ENCODE data around the gene BCL6B. TPM values are rescaled to one million over a fixed set of nuclear protein-coding genes. Genes with fewer than 3 reads are reported as not detected.

The BCL6B gene
- total RNA-seq, 2 donors from 2014 or later, result 0.73 to 1.1 TPM

GRCh38 chr17:7016418-7016817 is 6.4 kb upstream of the BCL6B start:
- peak overlapping the region; percentile 99 for H3K4me3 Mint-ChIP-seq

GRCh38 chr17:7016886-7017826 is 5.7 kb upstream of the BCL6B start:
- Mint-ChIP-seq H3K36me3 (peaks cover 12% of the 10 kb centered on the region), H3K27ac (peak overlapping the region; percentile 98 to 99), H3K4me3 (peak overlapping the region; percentile 99), H3K9me3 (no peaks in the 10 kb centered on the region), H3K27me3 (no peaks in the 10 kb centered on the region), H3K4me1 (ENCODE audit: low read depth in 2 of 2) (peaks cover 64 to 72% of the 10 kb centered on the region in 2 donors)
- DNase-seq (ENCODE audit: low spot score), result no peak
- ATAC-seq, result no peak

More at GRCh38 chr17:7016418-7016817, 6.4 kb upstream of the BCL6B start:
- H3K27ac Mint-ChIP-seq, result peak overlapping the region; percentile 98 to 99
- no peaks in the 10 kb centered on the region for H3K27me3 Mint-ChIP-seq
- no peak for DNase-seq (ENCODE audit: low spot score)
- no peaks in the 10 kb centered on the region for H3K9me3 Mint-ChIP-seq
- ATAC-seq, result no peak
- H3K36me3 Mint-ChIP-seq, result peaks cover 12% of the 10 kb centered on the region
- peaks cover 66 to 72% of the 10 kb centered on the region in 2 donors for H3K4me1 Mint-ChIP-seq (ENCODE audit: low read depth in 2 of 2)

GRCh38 chr17:7017827-7018200 is 5.0 kb upstream of the BCL6B start:
- no peaks in the 10 kb centered on the region for H3K27me3 Mint-ChIP-seq
- H3K36me3 Mint-ChIP-seq, result peaks cover 12% of the 10 kb centered on the region
- no peaks in the 10 kb centered on the region for H3K9me3 Mint-ChIP-seq
- peaks cover 66 to 74% of the 10 kb centered on the region in 2 donors for H3K4me1 Mint-ChIP-seq (ENCODE audit: low read depth in 2 of 2)
- ATAC-seq, result no peak
- peak; percentile 84 for DNase-seq (ENCODE audit: low spot score)
- H3K4me3 Mint-ChIP-seq, result peak overlapping the region; percentile 99
- H3K27ac Mint-ChIP-seq, result peak overlapping the region; percentile 98 to 99

GRCh38 chr17:7018331-7018964 is 4.4 kb upstream of the BCL6B start:
- ATAC-seq (no peak), DNase-seq (ENCODE audit: low spot score) (no peak)
- peaks cover 72 to 74% of the 10 kb centered on the region in 2 donors for H3K4me1 Mint-ChIP-seq (ENCODE audit: low read depth in 2 of 2)
- H3K27me3 Mint-ChIP-seq, result no peaks in the 10 kb centered on the region
- H3K36me3 Mint-ChIP-seq, result peaks cover 8% of the 10 kb centered on the region
- H3K27ac Mint-ChIP-seq, result peak overlapping the region; percentile 98 to 99
- peak overlapping the region; percentile 99 for H3K4me3 Mint-ChIP-seq
- H3K9me3 Mint-ChIP-seq, result no peaks in the 10 kb centered on the region

GRCh38 chr17:7019367-7019766 is 3.5 kb upstream of the BCL6B start:
- no peak for DNase-seq (ENCODE audit: low spot score)
- peak overlapping the region; percentile 65 to 99 for H3K27ac Mint-ChIP-seq
- H3K36me3 Mint-ChIP-seq, result peaks cover under 1% of the 10 kb centered on the region
- H3K4me3 Mint-ChIP-seq, result no peak overlapping the region
- no peaks in the 10 kb centered on the region for H3K27me3 Mint-ChIP-seq
- H3K4me1 Mint-ChIP-seq (ENCODE audit: low read depth in 2 of 2), result peaks cover 69 to 72% of the 10 kb centered on the region in 2 donors
- H3K9me3 Mint-ChIP-seq, result no peaks in the 10 kb centered on the region
- no peak for ATAC-seq

- no peak for ATAC-seq
- peak overlapping the region; percentile 65 to 74 for H3K27ac Mint-ChIP-seq
- no peaks in the 10 kb centered on the region for H3K36me3 Mint-ChIP-seq
- no peaks in the 10 kb centered on the region for H3K27me3 Mint-ChIP-seq
- DNase-seq (ENCODE audit: low spot score), result no peak
- peaks cover 68 to 71% of the 10 kb centered on the region in 2 donors for H3K4me1 Mint-ChIP-seq (ENCODE audit: low read depth in 2 of 2)
- no peak overlapping the region for H3K4me3 Mint-ChIP-seq
- no peaks in the 10 kb centered on the region for H3K9me3 Mint-ChIP-seq
Observed at GRCh38 chr17:7019839-7020519, 2.9 kb upstream of the BCL6B start.

GRCh38 chr17:7020894-7021664 is 1.8 kb upstream of the BCL6B start:
- Mint-ChIP-seq H3K9me3 (no peaks in the 10 kb centered on the region), H3K4me3 (peak overlapping the region; percentile 80), H3K36me3 (no peaks in the 10 kb centered on the region), H3K27me3 (no peaks in the 10 kb centered on the region), H3K4me1 (ENCODE audit: low read depth in 2 of 2) (peaks cover 57 to 63% of the 10 kb centered on the region in 2 donors), H3K27ac (peak overlapping the region; percentile 19 to 74)
- ATAC-seq (no peak), DNase-seq (ENCODE audit: low spot score) (no peak)

- ATAC-seq (peak; percentile 80 to 84), DNase-seq (ENCODE audit: low spot score) (peak; percentile 87)
- H3K9me3 Mint-ChIP-seq, result no peaks in the 10 kb centered on the region
- H3K4me3 Mint-ChIP-seq, result peak overlapping the region; percentile 80
- H3K27me3 Mint-ChIP-seq, result no peaks in the 10 kb centered on the region
- no peaks in the 10 kb centered on the region for H3K36me3 Mint-ChIP-seq
- H3K4me1 Mint-ChIP-seq (ENCODE audit: low read depth in 2 of 2), result peaks cover 49 to 56% of the 10 kb centered on the region in 2 donors
- H3K27ac Mint-ChIP-seq, result peak overlapping the region; percentile 74 to 90
Observed at GRCh38 chr17:7021993-7022778, 664 bp upstream of the BCL6B start.

GRCh38 chr17:7023576-7024401 is 939 bp downstream of the BCL6B start:
- H3K36me3 Mint-ChIP-seq, result no peaks in the 10 kb centered on the region
- peak overlapping the region; percentile 74 to 90 for H3K27ac Mint-ChIP-seq
- no peaks in the 10 kb centered on the region for H3K27me3 Mint-ChIP-seq
- H3K9me3 Mint-ChIP-seq, result no peaks in the 10 kb centered on the region
- H3K4me3 Mint-ChIP-seq, result peak overlapping the region; percentile 80
- ATAC-seq (peak; percentile 89 to 94), DNase-seq (ENCODE audit: low spot score) (peak; percentile 96)
- H3K4me1 Mint-ChIP-seq (ENCODE audit: low read depth in 2 of 2), result peaks cover 49 to 55% of the 10 kb centered on the region in 2 donors

GRCh38 chr17:7024402-7024785 is 1.5 kb downstream of the BCL6B start:
- Mint-ChIP-seq H3K36me3 (no peaks in the 10 kb centered on the region), H3K27ac (peak overlapping the region in 1 of 2 donors; percentile 68), H3K4me1 (ENCODE audit: low read depth in 2 of 2) (peaks cover 51 to 58% of the 10 kb centered on the region in 2 donors), H3K4me3 (no peak overlapping the region), H3K27me3 (no peaks in the 10 kb centered on the region), H3K9me3 (no peaks in the 10 kb centered on the region)
- DNase-seq (ENCODE audit: low spot score), result no peak
- ATAC-seq, result no peak

GRCh38 chr17:7025245-7025644 is 2.4 kb downstream of the BCL6B start:
- Mint-ChIP-seq H3K9me3 (no peaks in the 10 kb centered on the region), H3K27ac (peak overlapping the region in 1 of 2 donors; percentile 68), H3K36me3 (no peaks in the 10 kb centered on the region), H3K4me1 (ENCODE audit: low read depth in 2 of 2) (peaks cover 58 to 62% of the 10 kb centered on the region in 2 donors), H3K4me3 (no peak overlapping the region), H3K27me3 (no peaks in the 10 kb centered on the region)
- ATAC-seq, result no peak
- DNase-seq (ENCODE audit: low spot score), result no peak
